Activated CD4-positive, alpha-beta T cell treated with anti-CD3 and anti-CD28 coated beads, Interleukin-2, amount 50 U/mL, for 4 hours (primary cell): ENCODE data around the gene ANXA11.

Experiments used
- DNase-seq, 2 experiments: peaks; one replicate each; pipeline ENCODE4 v3.0.0-alpha.2; 2020

Gene ANXA11

GRCh38 chr10:80187465-80188409, 17.6 kb downstream of the ANXA11 start:
- DNase-seq = peak; percentile 60 to 63

GRCh38 chr10:80187060-80187459, 18.3 kb downstream of the ANXA11 start:
- no peak for DNase-seq

GRCh38 chr10:80186364-80187012, 18.8 kb downstream of the ANXA11 start:
- no peak for DNase-seq

- DNase-seq = no peak
These were observed 19.6 kb downstream of the ANXA11 start for GRCh38 chr10:80185578-80186299.

GRCh38 chr10:80184291-80184690, 21.0 kb downstream of the ANXA11 start:
- DNase-seq = no peak

- no peak for DNase-seq
These were observed 21.9 kb downstream of the ANXA11 start for GRCh38 chr10:80183436-80183835.

- DNase-seq = no peak
These were observed 22.4 kb downstream of the ANXA11 start for GRCh38 chr10:80182986-80183385.

- DNase-seq = no peak
These were observed 27.3 kb downstream of the ANXA11 start for GRCh38 chr10:80177781-80178636.

GRCh38 chr10:80176526-80176925, 28.8 kb downstream of the ANXA11 start:
- no peak for DNase-seq

GRCh38 chr10:80174641-80175395, 30.5 kb downstream of the ANXA11 start:
- DNase-seq = no peak

GRCh38 chr10:80173466-80173865, 31.9 kb downstream of the ANXA11 start:
- no peak for DNase-seq

GRCh38 chr10:80172896-80173295, 32.4 kb downstream of the ANXA11 start:
- DNase-seq = no peak

GRCh38 chr10:80171248-80171660, 34.1 kb downstream of the ANXA11 start:
- no peak for DNase-seq

GRCh38 chr10:80170641-80171040, 34.7 kb downstream of the ANXA11 start:
- no peak for DNase-seq

GRCh38 chr10:80170026-80170425, 35.3 kb downstream of the ANXA11 start:
- DNase-seq = no peak

- no peak for DNase-seq
These were observed 36.5 kb downstream of the ANXA11 start for GRCh38 chr10:80168679-80169380.

GRCh38 chr10:80168162-80168511, 37.2 kb downstream of the ANXA11 start:
- no peak for DNase-seq

GRCh38 chr10:80167471-80168161, 37.7 kb downstream of the ANXA11 start:
- no peak for DNase-seq

GRCh38 chr10:80166581-80167470, 38.5 kb downstream of the ANXA11 start:
- DNase-seq = no peak
